Neutrophil (primary cell): ENCODE data around the gene PPP1R14B.

Experiments
- H3K27ac ChIP-seq: fragments of 200-600 bp; sonication (generic); 2 replicates; pipeline ENCODE4 v1.5.1; 2016; ENCODE audit warnings: mild to moderate bottlenecking, moderate library complexity
- H3K27me3 ChIP-seq: fragments of 200-600 bp; sonication (generic); 2 replicates; pipeline ENCODE4 v1.6.0; 2016; ENCODE audit warnings: mild to moderate bottlenecking
- H3K36me3 ChIP-seq: fragments of 200-600 bp; sonication (generic); 2 replicates; pipeline ENCODE4 v1.5.1; 2017
- H3K4me1 ChIP-seq, 2 experiments: fragments of 200-600 bp in 1 of 2; sonication (generic) in 1 of 2; 1 replicate in 1 of 2; 2 replicates in 1 of 2; pipeline versions ENCODE4 v1.5.1 to v1.6.1; 2013 to 2016; ENCODE audit warnings: low read depth in 1 of 2, low read length in 1 of 2, mild to moderate bottlenecking in 1 of 2, moderate library complexity in 1 of 2; ENCODE audit not compliant: control insufficient read depth in 1 of 2, insufficient read depth in 1 of 2
- H3K4me3 ChIP-seq, 2 experiments: fragments of 200-600 bp in 1 of 2; sonication (generic) in 1 of 2; 1 replicate in 1 of 2; 2 replicates in 1 of 2; pipeline ENCODE4 v1.5.1; 2013 to 2016; ENCODE audit warnings: low read depth in 1 of 2, low read length in 1 of 2, mild to moderate bottlenecking in 1 of 2, moderate library complexity in 1 of 2
- H3K9me3 ChIP-seq: fragments of 200-600 bp; sonication (generic); 2 replicates; pipeline ENCODE4 v1.5.1; 2016
- CTCF ChIP-seq: fragments of 200-600 bp; sonication (generic); IDR thresholded peaks from 2 replicates; pipeline ENCODE4 v1.5.1; 2016; ENCODE audit warnings: antibody characterized with exemption

Gene PPP1R14B

GRCh38 chr11:64267207-64267945 is 20.6 kb upstream of the PPP1R14B start:
- TF ChIP-seq CTCF, result no peak
- peaks cover 36% of the 10 kb centered on the region in 2 experiments for H3K4me1 ChIP-seq
- H3K36me3 ChIP-seq, result peaks cover 42% of the 10 kb centered on the region
- peak overlapping the region in 1 of 2 experiments; percentile 99 for H3K4me3 ChIP-seq
- no peaks in the 10 kb centered on the region for H3K27me3 ChIP-seq
- H3K27ac ChIP-seq, result peak overlapping the region; percentile 98
- no peaks in the 10 kb centered on the region for H3K9me3 ChIP-seq

- Histone ChIP-seq H3K27ac (no peak overlapping the region), H3K4me3 (no peak overlapping the region), H3K36me3 (peaks cover 52% of the 10 kb centered on the region), H3K27me3 (no peaks in the 10 kb centered on the region), H3K9me3 (no peaks in the 10 kb centered on the region), H3K4me1 (peaks cover 27 to 28% of the 10 kb centered on the region in 2 experiments)
- no peak for TF ChIP-seq CTCF
Measured at GRCh38 chr11:64266339-64266738, 19.6 kb upstream of the PPP1R14B start.

- TF ChIP-seq CTCF, result no peak
- Histone ChIP-seq H3K4me1 (peaks cover 22 to 24% of the 10 kb centered on the region in 2 experiments), H3K4me3 (no peak overlapping the region), H3K36me3 (peaks cover 52% of the 10 kb centered on the region), H3K9me3 (no peaks in the 10 kb centered on the region), H3K27ac (no peak overlapping the region), H3K27me3 (no peaks in the 10 kb centered on the region)
Measured at GRCh38 chr11:64265176-64266160, 18.7 kb upstream of the PPP1R14B start.

GRCh38 chr11:64264371-64264852 is 17.7 kb upstream of the PPP1R14B start:
- Histone ChIP-seq H3K27me3 (no peaks in the 10 kb centered on the region), H3K36me3 (peaks cover 53% of the 10 kb centered on the region), H3K4me1 (peaks cover 18 to 19% of the 10 kb centered on the region in 2 experiments), H3K27ac (no peak overlapping the region), H3K4me3 (no peak overlapping the region), H3K9me3 (no peaks in the 10 kb centered on the region)
- TF ChIP-seq CTCF, result no peak

GRCh38 chr11:64263947-64264317 is 17.2 kb upstream of the PPP1R14B start:
- Histone ChIP-seq H3K9me3 (no peaks in the 10 kb centered on the region), H3K27ac (no peak overlapping the region), H3K4me3 (no peak overlapping the region), H3K36me3 (peaks cover 58% of the 10 kb centered on the region), H3K27me3 (no peaks in the 10 kb centered on the region), H3K4me1 (peaks cover 14 to 15% of the 10 kb centered on the region in 2 experiments)
- no peak for TF ChIP-seq CTCF
